HepG2 (cell line): ENCODE measurements around the gene DENND4A.

ENCODE experiments used
- ATF2 ChIP-seq: sonication (generic); formaldehyde crosslinking; IDR thresholded peaks from 2 replicates; pipeline ENCODE4 v1.4.0; 2020; ENCODE audit warnings: missing genetic modification reagents
- BCL6 ChIP-seq: IDR thresholded peaks from 2 replicates; pipeline ENCODE4 v1.6.1; 2016; ENCODE audit warnings: missing genetic modification reagents, missing compliant biosample characterization
- EP300 ChIP-seq, 3 experiments: sonication (generic) in 1 of 3; formaldehyde crosslinking in 1 of 3; IDR thresholded peaks; 2 replicates each; pipeline versions ENCODE4 v1.5.1 to v1.6.1; 2011 to 2020; ENCODE audit warnings: low read depth in 2 of 3, low read length in 2 of 3, borderline replicate concordance in 1 of 3, improper control_type of control experiment in 1 of 3, mild to moderate bottlenecking in 1 of 3, missing genetic modification reagents in 1 of 3, moderate library complexity in 1 of 3
- HDAC2 ChIP-seq: sonication (generic); formaldehyde crosslinking; IDR thresholded peaks from 2 replicates; pipeline ENCODE4 v1.4.0; 2020; ENCODE audit warnings: missing genetic modification reagents
- MTF2 ChIP-seq: sonication (generic); formaldehyde crosslinking; IDR thresholded peaks from 2 replicates; pipeline ENCODE4 v1.5.0; 2020; ENCODE audit warnings: missing genetic modification reagents, borderline replicate concordance
- NFKBIZ ChIP-seq: IDR thresholded peaks from 2 replicates; pipeline ENCODE4 v1.6.1; 2018; ENCODE audit warnings: missing genetic modification reagents, missing compliant biosample characterization
- USF2 ChIP-seq, 2 experiments: sonication (generic) in 1 of 2; formaldehyde crosslinking in 1 of 2; IDR thresholded peaks; 2 replicates each; pipeline versions ENCODE4 v1.5.1 to v1.6.1; 2011 to 2020; ENCODE audit warnings: borderline replicate concordance in 1 of 2, low read depth in 1 of 2, low read length in 1 of 2, mild to moderate bottlenecking in 1 of 2, missing genetic modification reagents in 1 of 2, moderate library complexity in 1 of 2
- ZBTB8A ChIP-seq: sonication (generic); formaldehyde crosslinking; IDR thresholded peaks from 2 replicates; pipeline ENCODE4 v1.4.0; 2020; ENCODE audit warnings: mild to moderate bottlenecking, low read depth, missing genetic modification reagents, borderline replicate concordance
- ZC3H4 ChIP-seq: sonication (generic); formaldehyde crosslinking; IDR thresholded peaks from 2 replicates; pipeline ENCODE4 v1.4.0; 2020; ENCODE audit warnings: missing genetic modification reagents, borderline replicate concordance
- ZFP36 ChIP-seq: fragments of 150-350 bp; IDR thresholded peaks from 2 replicates; pipeline ENCODE4 v1.6.1; 2018; ENCODE audit warnings: borderline replicate concordance, low read length, low read depth; ENCODE audit not compliant: partially characterized antibody
- ZNF687 ChIP-seq: sonication (generic); formaldehyde crosslinking; IDR thresholded peaks from 2 replicates; pipeline ENCODE4 v1.5.1; 2020; ENCODE audit warnings: mild to moderate bottlenecking, missing genetic modification reagents, moderate library complexity
- ZNF773 ChIP-seq: sonication (generic); formaldehyde crosslinking; IDR thresholded peaks from 2 replicates; pipeline ENCODE4 v1.4.0; 2020; ENCODE audit warnings: missing genetic modification reagents, borderline replicate concordance
- ZNF790 ChIP-seq: sonication (generic); formaldehyde crosslinking; IDR thresholded peaks from 2 replicates; pipeline ENCODE4 v1.8.0; 2022; ENCODE audit warnings: missing genetic modification reagents, mild to moderate bottlenecking, borderline replicate concordance
- TF ChIP-seq, protein P1 (sequence below): sonication (generic); formaldehyde crosslinking; IDR thresholded peaks from 2 replicates; pipeline ENCODE4 v1.5.0; 2020; ENCODE audit warnings: mild to moderate bottlenecking, missing genetic modification reagents, moderate library complexity

GRCh38 chr15:65761210-65761926, 30.7 kb downstream of the DENND4A start:
- no peak for TF ChIP-seq ZBTB8A
- no peak for TF ChIP-seq ATF2 (CRISPR knock-in tag)
- TF ChIP-seq ZNF790 (CRISPR knock-in tag) = no peak
- no peak for TF ChIP-seq NFKBIZ
- TF ChIP-seq BCL6 (CRISPR knock-in tag) = no peak
- no peak for TF ChIP-seq HDAC2 (CRISPR knock-in tag)
- TF ChIP-seq MTF2 (CRISPR knock-in tag) = no peak
- TF ChIP-seq, protein P1, sequence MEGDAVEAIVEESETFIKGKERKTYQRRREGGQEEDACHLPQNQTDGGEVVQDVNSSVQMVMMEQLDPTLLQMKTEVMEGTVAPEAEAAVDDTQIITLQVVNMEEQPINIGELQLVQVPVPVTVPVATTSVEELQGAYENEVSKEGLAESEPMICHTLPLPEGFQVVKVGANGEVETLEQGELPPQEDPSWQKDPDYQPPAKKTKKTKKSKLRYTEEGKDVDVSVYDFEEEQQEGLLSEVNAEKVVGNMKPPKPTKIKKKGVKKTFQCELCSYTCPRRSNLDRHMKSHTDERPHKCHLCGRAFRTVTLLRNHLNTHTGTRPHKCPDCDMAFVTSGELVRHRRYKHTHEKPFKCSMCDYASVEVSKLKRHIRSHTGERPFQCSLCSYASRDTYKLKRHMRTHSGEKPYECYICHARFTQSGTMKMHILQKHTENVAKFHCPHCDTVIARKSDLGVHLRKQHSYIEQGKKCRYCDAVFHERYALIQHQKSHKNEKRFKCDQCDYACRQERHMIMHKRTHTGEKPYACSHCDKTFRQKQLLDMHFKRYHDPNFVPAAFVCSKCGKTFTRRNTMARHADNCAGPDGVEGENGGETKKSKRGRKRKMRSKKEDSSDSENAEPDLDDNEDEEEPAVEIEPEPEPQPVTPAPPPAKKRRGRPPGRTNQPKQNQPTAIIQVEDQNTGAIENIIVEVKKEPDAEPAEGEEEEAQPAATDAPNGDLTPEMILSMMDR (CRISPR knock-in tag) = no peak
- no peak for TF ChIP-seq USF2 (IDR thresholded peaks at IDR 0.05; ENCODE audit: low read depth, low read length)
- TF ChIP-seq USF2 (CRISPR knock-in tag; IDR thresholded peaks at IDR 0.05; ENCODE audit: borderline replicate concordance) = no peak
- TF ChIP-seq EP300 (IDR thresholded peaks at IDR 0.05; ENCODE audit: low read depth in 2 of 2, low read length in 2 of 2) = no peak
- no peak for TF ChIP-seq EP300 (CRISPR knock-in tag; IDR thresholded peaks at IDR 0.05; ENCODE audit: borderline replicate concordance)
- TF ChIP-seq ZNF773 (CRISPR knock-in tag) = no peak
- no peak for TF ChIP-seq ZFP36
- TF ChIP-seq ZC3H4 = no peak
- no peak for TF ChIP-seq ZNF687 (CRISPR knock-in tag)
